GM21723 (cell line): ENCODE measurements around the gene ONECUT1.

Experiments
- ATAC-seq: cut with Tn5 transposase; IDR thresholded peaks from one replicate; pipeline ENCODE4 v1.9.1; 2021; ENCODE audit warnings: mild to moderate bottlenecking, moderate library complexity; ENCODE audit not compliant: unreplicated experiment

ONECUT1 gene

GRCh38 chr15:52734329-52734728, 55.8 kb downstream of the ONECUT1 start:
- ATAC-seq, result no peak

- ATAC-seq, result no peak
Measured at GRCh38 chr15:52733696-52734255, 56.4 kb downstream of the ONECUT1 start.

- ATAC-seq, result no peak
Measured at GRCh38 chr15:52733088-52733487, 57.0 kb downstream of the ONECUT1 start.

DNA sequence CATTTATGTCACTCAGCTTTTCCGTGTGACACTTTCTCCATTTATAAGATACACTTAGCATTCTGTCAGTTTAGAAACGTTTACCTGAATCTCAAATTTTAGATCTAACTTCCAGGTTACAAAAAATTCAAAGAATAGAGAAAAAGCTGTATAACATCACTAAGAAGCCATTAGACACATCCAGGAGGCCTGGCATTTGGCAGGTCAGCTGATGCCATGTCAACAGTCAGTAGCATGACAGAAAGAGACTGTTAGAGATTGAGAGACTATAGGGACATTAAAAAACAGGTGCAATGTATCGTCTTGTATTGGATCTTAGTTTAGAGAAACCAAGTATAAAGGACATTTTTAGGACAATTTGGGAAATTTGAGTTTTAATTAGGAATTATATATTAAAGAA, 57.6 kb downstream of the ONECUT1 start:
- ATAC-seq, result no peak

- no peak for ATAC-seq
Measured at GRCh38 chr15:52731732-52732470, 58.2 kb downstream of the ONECUT1 start.

DNA sequence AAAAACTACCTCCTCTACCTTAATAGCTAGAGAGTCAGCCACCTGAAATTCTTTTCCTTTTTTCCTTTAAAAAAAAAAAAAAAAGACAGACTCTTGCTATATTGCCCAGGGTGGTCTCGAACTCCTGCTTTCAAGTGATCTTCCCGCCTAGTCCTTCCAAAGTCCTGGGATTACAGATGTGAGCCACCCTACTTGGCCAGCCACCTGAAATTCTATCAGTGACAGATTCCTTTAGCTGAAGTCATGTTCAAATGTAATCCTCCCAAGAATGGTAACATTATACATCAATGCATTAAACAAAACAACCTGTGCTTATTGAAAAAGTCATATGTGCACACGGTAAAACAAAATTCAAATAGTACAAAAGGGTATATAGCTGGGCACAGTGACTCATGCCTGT, 59.1 kb downstream of the ONECUT1 start:
- no peak for ATAC-seq

DNA sequence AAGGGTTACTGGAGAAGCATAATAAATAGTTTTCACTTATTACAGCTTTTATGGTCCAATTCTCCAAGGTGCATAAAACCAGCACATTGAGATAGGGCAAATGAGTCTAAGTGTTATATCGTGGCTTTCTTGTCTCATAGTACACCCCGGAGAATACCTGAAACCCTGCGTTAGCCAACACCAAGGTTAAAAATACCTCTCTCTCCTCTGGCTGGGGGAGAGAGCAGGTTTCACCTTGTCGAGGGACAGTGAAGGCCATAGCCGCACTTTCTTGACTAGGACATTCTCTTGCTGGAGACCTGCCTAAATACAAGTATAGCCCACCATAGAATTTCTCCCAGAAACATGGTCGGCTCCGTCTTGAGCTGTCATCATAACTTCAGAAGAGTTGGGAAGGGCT, 59.5 kb downstream of the ONECUT1 start:
- ATAC-seq, result no peak

DNA sequence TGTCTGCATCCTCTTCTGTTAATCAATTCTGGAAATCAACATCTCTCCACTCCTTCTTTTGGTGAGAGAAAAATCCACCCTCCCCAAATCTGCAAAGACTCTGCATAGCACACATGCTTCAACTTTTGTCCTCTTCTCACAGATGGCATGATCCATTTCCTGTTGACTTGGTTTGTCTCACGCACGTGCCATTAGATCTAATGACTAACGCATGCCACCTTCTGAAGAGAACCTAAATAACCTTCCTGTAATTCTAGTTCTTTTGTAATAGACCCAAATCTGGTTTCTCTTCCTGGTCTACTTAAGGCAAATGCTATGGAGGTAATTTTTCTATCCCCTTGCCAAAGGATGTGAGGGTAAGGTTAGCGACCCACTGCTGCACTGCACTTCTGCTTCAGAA, 60.0 kb downstream of the ONECUT1 start:
- no peak for ATAC-seq

DNA sequence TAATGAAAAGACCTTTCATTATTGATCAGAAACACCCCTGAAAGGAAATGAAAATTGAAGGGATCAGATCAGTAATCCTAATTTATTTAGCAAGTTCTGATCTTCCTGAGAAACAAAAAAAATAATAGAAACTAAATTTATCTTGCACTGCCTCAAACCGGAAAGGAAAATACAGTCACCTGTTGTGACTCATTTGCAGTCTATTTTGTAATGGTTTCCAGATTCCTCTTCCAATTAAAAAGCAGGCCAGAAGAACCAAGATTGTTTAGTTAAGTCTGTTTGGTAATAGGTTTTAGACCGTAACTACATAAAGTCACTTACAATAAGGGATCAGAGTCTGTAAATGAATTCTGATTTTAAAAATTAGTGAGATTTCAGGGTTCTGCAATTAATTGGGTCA, 61.2 kb downstream of the ONECUT1 start:
- no peak for ATAC-seq

DNA sequence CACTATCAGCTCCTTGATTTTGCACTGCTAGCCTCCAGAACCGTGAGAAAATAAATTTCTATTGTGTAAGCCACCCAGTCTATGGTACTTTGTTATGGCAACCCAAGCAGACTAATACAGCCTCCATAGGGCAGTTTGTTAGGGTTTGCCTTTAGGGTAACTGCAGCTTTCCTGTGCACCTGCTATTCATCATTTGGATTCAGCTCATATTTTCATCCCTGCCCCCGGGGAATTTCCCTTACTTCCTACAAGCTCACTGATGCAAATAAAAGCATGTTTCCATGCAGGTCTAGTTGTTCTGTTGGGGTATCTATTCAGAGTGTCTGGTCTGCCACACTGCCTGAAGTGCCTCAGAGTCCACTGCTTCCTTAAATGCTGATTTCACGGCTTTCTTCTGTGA, 62.3 kb downstream of the ONECUT1 start:
- ATAC-seq, result no peak

DNA sequence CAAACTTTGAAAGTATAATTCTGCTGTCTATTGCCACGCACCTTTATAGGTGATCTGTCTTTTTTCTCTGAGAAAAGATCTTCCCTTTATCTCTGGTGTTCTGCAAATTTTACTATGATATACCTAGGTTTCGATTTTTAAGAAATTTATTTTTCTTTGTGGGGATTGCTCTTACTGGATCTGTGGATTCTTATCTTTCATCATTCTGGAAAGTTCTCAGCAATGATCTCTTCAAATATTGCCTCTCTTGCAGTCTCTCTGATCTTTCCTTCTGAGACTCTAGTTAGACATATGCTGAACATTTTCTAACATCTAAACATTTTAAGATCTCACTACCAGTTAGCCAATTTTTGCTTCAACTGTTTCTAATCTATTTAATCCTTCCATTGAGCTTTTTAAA, 63.9 kb downstream of the ONECUT1 start:
- ATAC-seq, result no peak

- no peak for ATAC-seq
Measured at GRCh38 chr15:52718551-52718950, 71.6 kb downstream of the ONECUT1 start.

DNA sequence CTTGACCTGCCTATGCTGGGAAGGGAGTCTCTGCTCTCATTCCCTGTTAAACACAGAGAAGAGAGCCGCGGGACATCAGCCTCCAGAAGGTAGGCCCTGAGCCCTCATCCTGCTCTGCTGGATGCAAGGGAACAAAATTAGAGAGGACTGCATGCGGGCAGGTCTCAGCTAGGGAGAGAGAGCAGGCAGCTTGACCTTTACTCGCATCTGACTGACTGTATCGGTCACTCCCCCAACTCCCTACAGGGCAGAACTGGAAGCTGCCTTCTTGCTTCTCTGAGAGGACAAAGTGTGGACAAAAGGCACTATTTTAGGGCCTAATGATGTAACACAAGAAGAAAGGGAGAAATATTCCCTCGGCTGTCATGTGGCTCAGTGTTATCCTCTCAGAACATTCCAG, 72.2 kb downstream of the ONECUT1 start:
- ATAC-seq, result no peak

GRCh38 chr15:52717481-52717880, 72.7 kb downstream of the ONECUT1 start:
- no peak for ATAC-seq

- ATAC-seq, result no peak
Measured at GRCh38 chr15:52716536-52716935, 73.6 kb downstream of the ONECUT1 start.

DNA sequence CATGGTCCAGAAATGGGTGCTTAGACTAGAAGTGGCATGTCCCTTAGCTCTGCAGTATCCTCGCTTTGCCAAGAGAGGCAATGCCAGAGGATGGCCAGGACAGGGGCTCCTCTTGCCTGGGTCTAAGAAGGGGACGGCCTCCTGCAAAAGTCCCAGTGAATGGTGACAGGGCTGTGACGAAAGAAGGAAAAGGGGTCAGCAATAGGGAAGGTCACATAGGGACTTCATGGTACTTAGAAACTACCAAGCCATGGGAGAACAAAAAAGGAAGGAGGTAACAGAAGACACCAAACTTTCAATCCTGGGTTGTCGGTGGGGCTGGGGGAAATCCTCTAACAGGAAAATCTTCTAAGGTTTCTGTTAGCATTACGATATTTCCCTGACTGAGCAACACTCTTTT, 74.7 kb downstream of the ONECUT1 start:
- no peak for ATAC-seq

DNA sequence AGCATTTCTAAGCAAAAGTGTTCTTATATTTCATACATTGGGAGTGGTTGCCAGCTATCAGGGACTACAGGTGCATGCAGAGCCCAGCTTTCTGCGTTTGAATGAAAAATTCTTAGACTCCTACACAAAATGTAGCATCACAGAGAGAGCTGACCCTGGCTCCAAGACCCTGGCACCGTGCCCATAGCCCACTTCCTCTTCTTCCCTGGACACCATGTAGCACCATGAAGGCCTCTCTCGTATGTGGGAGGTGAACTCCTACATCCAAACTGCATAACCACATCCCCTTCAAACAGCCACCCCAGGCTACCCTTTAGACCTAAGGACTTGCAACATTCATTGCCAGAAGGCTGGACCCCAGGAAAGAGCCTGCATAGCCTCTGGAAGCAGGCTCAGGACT, 75.2 kb downstream of the ONECUT1 start:
- ATAC-seq, result no peak

DNA sequence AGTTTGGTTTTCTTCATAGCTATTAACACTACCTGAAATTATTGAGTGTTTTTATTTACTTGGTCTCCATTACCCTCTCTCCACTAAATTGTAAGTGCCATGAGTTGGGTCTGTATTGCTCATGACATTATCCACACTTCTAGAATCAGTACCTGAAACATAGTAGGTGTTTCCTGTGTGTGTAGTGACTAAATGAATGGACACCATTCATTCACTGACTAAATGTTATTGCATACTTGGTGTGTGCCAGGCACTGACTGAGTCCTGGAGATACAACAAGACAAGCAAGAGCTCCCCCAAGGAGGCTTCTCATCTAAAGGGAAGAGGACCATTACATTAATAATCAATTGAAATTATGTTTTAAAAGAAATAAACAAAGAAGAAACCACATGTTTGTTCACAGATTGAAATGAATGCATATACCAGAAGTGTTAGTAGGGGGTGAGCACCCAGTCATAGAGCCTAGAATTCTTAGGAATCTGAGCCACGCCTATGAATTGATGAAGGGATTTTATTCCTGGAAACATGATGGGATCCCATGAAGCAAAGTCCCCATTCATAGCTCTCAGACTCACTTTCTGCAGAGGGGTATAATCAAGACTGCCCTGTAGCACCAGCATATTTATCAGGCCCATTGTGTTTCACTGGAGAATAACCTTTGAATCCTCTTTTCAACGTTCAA, 79.3 kb downstream of the ONECUT1 start:
- ATAC-seq, result no peak

GRCh38 chr15:52710050-52710707, 80.0 kb downstream of the ONECUT1 start:
- peak; percentile 65 for ATAC-seq

DNA sequence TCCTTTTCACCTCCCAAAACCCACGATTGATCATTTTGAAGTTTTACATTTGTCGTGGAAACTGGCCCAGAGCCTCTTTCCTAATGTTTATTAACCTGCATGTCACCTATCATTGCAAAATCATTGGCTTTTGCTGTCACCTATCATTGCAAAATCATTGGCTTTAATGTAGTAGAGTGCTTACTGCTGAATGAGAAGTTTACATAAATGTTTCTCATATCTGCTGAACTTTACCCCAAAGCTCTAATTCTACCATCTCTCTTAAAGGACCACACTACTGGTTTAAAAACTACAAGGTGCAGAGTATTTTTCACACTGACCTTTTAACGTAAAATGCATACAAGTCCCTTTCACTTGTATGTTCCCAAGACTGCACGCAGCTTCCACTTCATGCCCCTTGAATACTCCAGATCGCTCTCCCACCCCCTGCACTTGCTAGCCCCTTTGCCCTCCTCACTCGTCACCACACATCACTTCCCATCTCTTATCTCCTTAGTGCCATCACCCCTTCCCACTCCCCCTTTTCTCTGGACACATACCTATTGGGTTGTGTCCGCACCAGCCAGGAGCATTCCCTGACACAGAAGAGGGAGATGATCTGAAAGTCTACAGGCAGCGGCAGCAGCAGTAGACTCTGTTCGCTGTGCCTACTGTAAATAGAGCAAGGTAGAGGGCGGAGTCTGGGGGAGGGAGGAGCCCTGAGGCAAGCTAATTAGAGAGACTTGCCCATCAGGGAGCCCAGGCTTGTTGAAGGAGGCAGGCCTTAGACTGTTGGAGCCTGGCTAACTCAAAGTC, 80.8 kb downstream of the ONECUT1 start:
- peak; percentile 86 for ATAC-seq
